CD14-positive monocyte (primary cell): Measurements from ENCODE around the gene LTBP1. TPM values are rescaled to one million over a fixed set of nuclear protein-coding genes. Genes with fewer than 3 reads are reported as not detected.

Experiments used
- DNase-seq, 3 donors: peaks; one replicate each; pipeline ENCODE4 v3.0.0-alpha.2; 2011 to 2022
- H2AFZ ChIP-seq: 2 replicates; pipeline ENCODE4 v1.6.0; 2012; ENCODE audit warnings: mild to moderate bottlenecking, low read depth, low read length, inconsistent platforms; ENCODE audit not compliant: insufficient read depth, poor library complexity, severe bottlenecking
- H3K27ac ChIP-seq, 2 donors: 1 replicate in 1 of 2; 2 replicates in 1 of 2; pipeline ENCODE4 v1.5.1; 2012 to 2013; ENCODE audit warnings: low read length in 2 of 2, control low read depth in 1 of 2, inconsistent platforms in 1 of 2, low read depth in 1 of 2, mild to moderate bottlenecking in 1 of 2
- H3K27me3 ChIP-seq, 2 donors: one replicate each; pipeline versions ENCODE4 v1.6.0 to v1.6.1; 2011 to 2013; ENCODE audit warnings: low read length in 2 of 2; ENCODE audit not compliant: control insufficient read depth in 2 of 2, insufficient read depth in 2 of 2
- H3K36me3 ChIP-seq, 2 donors: replicated peaks in 1 of 2; 1 replicate in 1 of 2; 2 replicates in 1 of 2; pipeline versions ENCODE4 v1.5.1 to v1.6.1; 2012 to 2013; ENCODE audit warnings: low read length in 2 of 2, control low read depth in 1 of 2, inconsistent platforms in 1 of 2, mild to moderate bottlenecking in 1 of 2; ENCODE audit not compliant: insufficient read depth in 2 of 2, control insufficient read depth in 1 of 2
- H3K4me1 ChIP-seq, 2 donors: 1 replicate in 1 of 2; 2 replicates in 1 of 2; pipeline versions ENCODE4 v1.5.1 to v1.6.1; 2012 to 2013; ENCODE audit warnings: low read length in 2 of 2, control low read depth in 1 of 2, inconsistent platforms in 1 of 2, mild to moderate bottlenecking in 1 of 2, moderate library complexity in 1 of 2; ENCODE audit not compliant: insufficient read depth in 2 of 2, control insufficient read depth in 1 of 2
- H3K4me2 ChIP-seq: replicated peaks from 2 replicates; pipeline ENCODE3; 2012; ENCODE audit warnings: low read length, moderate library complexity, mild to moderate bottlenecking; ENCODE audit not compliant: poor library complexity, severe bottlenecking; ENCODE audit errors: extremely low read depth
- H3K4me3 ChIP-seq, 3 experiments: fragments of 200-600 bp in 1 of 3; sonication (generic) in 1 of 3; replicated peaks in 1 of 3; 1 replicate in 2 of 3; 2 replicates in 1 of 3; pipeline ENCODE4 v1.5.1; 2011 to 2013; ENCODE audit warnings: low read length in 3 of 3, mild to moderate bottlenecking in 3 of 3, control low read depth in 2 of 3, low read depth in 2 of 3, inconsistent platforms in 1 of 3, moderate library complexity in 1 of 3
- H3K79me2 ChIP-seq: 2 replicates; pipeline ENCODE4 v1.6.0; 2012; ENCODE audit warnings: mild to moderate bottlenecking, control low read depth, inconsistent platforms, low read length, moderate library complexity; ENCODE audit not compliant: insufficient read depth
- H3K9ac ChIP-seq: 2 replicates; pipeline ENCODE4 v1.6.0; 2017; ENCODE audit warnings: low read length, mild to moderate bottlenecking; ENCODE audit not compliant: insufficient read depth, poor library complexity, severe bottlenecking
- H3K9me3 ChIP-seq, 2 donors: replicated peaks in 1 of 2; 1 replicate in 1 of 2; 2 replicates in 1 of 2; pipeline versions ENCODE4 v1.5.1 to v1.6.1; 2012 to 2013; ENCODE audit warnings: low read length in 2 of 2, control low read depth in 1 of 2; ENCODE audit not compliant: control insufficient read depth in 1 of 2, insufficient read depth in 1 of 2
- H4K20me1 ChIP-seq: 2 replicates; pipeline ENCODE4 v1.6.0; 2012; ENCODE audit warnings: mild to moderate bottlenecking, low read length, control low read depth, moderate library complexity; ENCODE audit not compliant: insufficient read depth
- H3K27ac Mint-ChIP-seq, 7 donors: one replicate each; pipeline ENCODE4 v1.8.0; 2020; ENCODE audit warnings: mild to moderate bottlenecking in 7 of 7, mixed read lengths in 7 of 7, moderate library complexity in 6 of 7, inconsistent platforms in 2 of 7
- H3K27me3 Mint-ChIP-seq, 3 donors: one replicate each; pipeline ENCODE4 v1.8.0; 2021 to 2022; ENCODE audit warnings: low read depth in 3 of 3, mild to moderate bottlenecking in 3 of 3, mixed read lengths in 3 of 3, moderate library complexity in 3 of 3, inconsistent platforms in 1 of 3
- H3K36me3 Mint-ChIP-seq, 2 donors: one replicate each; pipeline ENCODE4 v1.8.0; 2020; ENCODE audit warnings: mixed read lengths in 2 of 2, inconsistent platforms in 1 of 2, mild to moderate bottlenecking in 1 of 2
- H3K4me1 Mint-ChIP-seq: one replicate; pipeline ENCODE4 v1.8.0; 2020; ENCODE audit warnings: mild to moderate bottlenecking, mixed read lengths
- H3K4me3 Mint-ChIP-seq, 2 donors: one replicate each; pipeline ENCODE4 v1.8.0; 2020; ENCODE audit warnings: mild to moderate bottlenecking in 2 of 2, mixed read lengths in 2 of 2, moderate library complexity in 1 of 2
- H3K9me3 Mint-ChIP-seq, 7 donors: one replicate each; pipeline ENCODE4 v1.8.0; 2020 to 2022; ENCODE audit warnings: mixed read lengths in 7 of 7, mild to moderate bottlenecking in 6 of 7, moderate library complexity in 6 of 7, inconsistent platforms in 2 of 7
- CTCF ChIP-seq: fragments of 200-600 bp; IDR thresholded peaks from one replicate; pipeline ENCODE4 v1.8.0; 2022; ENCODE audit warnings: antibody characterized with exemption, mild to moderate bottlenecking
- WGBS: methylation state at CpG from one replicate; pipeline ENCODE4 v1.1.5; 2013; ENCODE audit warnings: missing lambda C conversion rate; ENCODE audit not compliant: insufficient coverage; 5-methylcytosine and 5-hydroxymethylcytosine counted together
- intact Hi-C, 2 donors: fragments of 100-400 bp; cut with micrococcal nuclease; formaldehyde crosslinking; loops; one replicate each; pipeline versions ENCODE4 v1.15.0 to v1.15.1; 2023
- polyA plus RNA-seq, 3 donors: library from polyadenylated mRNA; depleted of rRNA in 1 of 3; unstranded in 2 of 3; stranded (reverse) in 1 of 3; fragments of 300-500 nt in 2 of 3; fragments of >200 nt in 1 of 3; fragmentation: Illumina TruSeq in 2 of 3; gene quantifications; 1 replicate in 2 of 3; 2 replicates in 1 of 3; pipeline ENCODE4 v1.2.3, GENCODE V29; 2012 to 2021

LTBP1 gene
- polyA plus RNA-seq, 3 donors, result 0.18 to 0.24 TPM; not detected in 1

DNA sequence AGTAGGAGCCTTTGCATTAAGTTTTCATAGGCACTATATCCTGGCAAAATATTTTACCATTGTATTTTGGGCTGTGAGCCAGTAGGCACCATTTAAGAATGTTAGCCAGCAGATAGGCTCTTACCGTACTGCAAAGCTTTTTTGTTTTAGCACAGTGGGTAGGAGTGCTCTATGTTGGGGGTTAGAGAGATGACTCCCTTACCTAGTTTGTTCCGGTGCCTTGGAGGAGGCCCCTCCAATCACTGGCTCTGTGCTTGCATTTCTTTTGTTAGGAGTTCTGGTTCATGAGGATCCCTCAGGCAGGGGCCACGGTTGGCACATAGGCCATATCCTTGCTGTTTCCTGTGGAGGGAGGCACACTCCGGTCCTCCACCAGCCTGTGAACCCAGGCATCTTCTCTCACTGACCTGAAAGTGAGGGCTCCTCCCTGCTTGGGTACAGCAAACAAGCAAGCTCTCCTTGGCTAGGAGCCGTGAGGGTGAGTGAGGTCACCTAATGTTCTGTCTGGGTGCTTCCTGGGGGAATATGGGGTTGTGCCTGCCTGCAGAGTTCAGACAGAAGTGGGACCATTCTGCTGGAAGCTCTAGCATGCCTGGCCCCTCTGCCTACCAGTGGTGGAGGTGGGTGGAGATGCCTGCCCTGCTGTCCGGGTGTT lies 29.8 kb downstream of the LTBP1 start:
- H3K27ac ChIP-seq, result no peak overlapping the region
- H3K4me3 ChIP-seq, result no peak overlapping the region
- no peaks in the 10 kb centered on the region for H3K4me1 ChIP-seq
- H3K27me3 ChIP-seq, result no peaks in the 10 kb centered on the region
- intact Hi-C loops, result no loop called here
- H3K36me3 Mint-ChIP-seq, result no peaks in the 10 kb centered on the region
- H3K9ac ChIP-seq, result no peak overlapping the region
- peaks cover 12 to 13% of the 10 kb centered on the region in 2 donors for H3K9me3 ChIP-seq
- no peak overlapping the region for H2AFZ ChIP-seq
- H3K4me3 Mint-ChIP-seq, result no peak overlapping the region
- no peak for DNase-seq
- no peaks in the 10 kb centered on the region for H4K20me1 ChIP-seq
- H3K27me3 Mint-ChIP-seq, result peaks cover 0 to 4% (median 0%) of the 10 kb centered on the region in 3 donors
- H3K79me2 ChIP-seq, result no peaks in the 10 kb centered on the region
- H3K9me3 Mint-ChIP-seq, result peaks cover 9 to 19% (median 12%) of the 10 kb centered on the region in 7 donors
- no peak overlapping the region for H3K4me2 ChIP-seq
- 94% methylated on average over 4 of the region's 6 CpGs for WGBS
- no peak overlapping the region for H3K27ac Mint-ChIP-seq
- no peaks in the 10 kb centered on the region for H3K36me3 ChIP-seq
- TF ChIP-seq CTCF, result no peak
- no peaks in the 10 kb centered on the region for H3K4me1 Mint-ChIP-seq

GRCh38 chr2:32977228-32977758 lies 30.5 kb downstream of the LTBP1 start:
- no peaks in the 10 kb centered on the region for H3K27me3 ChIP-seq
- H3K79me2 ChIP-seq, result no peaks in the 10 kb centered on the region
- H3K27me3 Mint-ChIP-seq, result peaks cover 0 to 4% (median 0%) of the 10 kb centered on the region in 3 donors
- no peak for TF ChIP-seq CTCF
- peaks cover 12 to 13% of the 10 kb centered on the region in 2 donors for H3K9me3 ChIP-seq
- peaks cover 9 to 19% (median 15%) of the 10 kb centered on the region in 7 donors for H3K9me3 Mint-ChIP-seq
- intact Hi-C loops, result no loop called here
- H3K4me1 Mint-ChIP-seq, result no peaks in the 10 kb centered on the region
- H3K4me3 Mint-ChIP-seq, result no peak overlapping the region
- H3K9ac ChIP-seq, result no peak overlapping the region
- H3K36me3 Mint-ChIP-seq, result no peaks in the 10 kb centered on the region
- H3K4me2 ChIP-seq, result no peak overlapping the region
- no peak overlapping the region for H3K27ac ChIP-seq
- WGBS, result 96% methylated on average over 6 of the region's 6 CpGs
- DNase-seq, result no peak
- no peaks in the 10 kb centered on the region for H4K20me1 ChIP-seq
- H2AFZ ChIP-seq, result no peak overlapping the region
- H3K27ac Mint-ChIP-seq, result no peak overlapping the region
- no peaks in the 10 kb centered on the region for H3K4me1 ChIP-seq
- no peaks in the 10 kb centered on the region for H3K36me3 ChIP-seq
- H3K4me3 ChIP-seq, result no peak overlapping the region
